Pancreas (tissue), 10 donors: ENCODE results near the gene CNPY4. TPM values are rescaled to one million over a fixed set of nuclear protein-coding genes. Genes with fewer than 3 reads are reported as not detected.

ENCODE experiments used
- ATAC-seq, 4 donors: fragments of 200-7000 bp; cut with Tn5 transposase; one replicate each; pipeline versions ENCODE4 v1.8.0 to v1.9.1; 2020; ENCODE audit warnings: mild to moderate bottlenecking in 4 of 4, moderate library complexity in 4 of 4
- DNase-seq, 6 donors: peaks; one replicate each; pipeline ENCODE4 v3.0.0-alpha.2; 2020
- FAIRE-seq: peaks from 2 replicates; lab custom pipeline; 2012; peaks lifted over from hg19 to GRCh38; lab: Jason Lieb, UNC
- H3K27ac ChIP-seq, 4 donors: fragments of 200-600 bp; sonication (generic); 1 replicate in 3 of 4; 2 replicates in 1 of 4; pipeline versions ENCODE4 v1.5.0 to v1.8.0; 2020
- H3K27me3 ChIP-seq, 4 donors: fragments of 200-600 bp; one replicate each; pipeline ENCODE4 v1.8.0; 2021
- H3K36me3 ChIP-seq, 3 donors: fragments of 200-600 bp; sonication (generic) in 1 of 3; one replicate each; pipeline versions ENCODE4 v1.5.0 to v1.8.0; 2020 to 2021
- H3K4me1 ChIP-seq, 3 donors: fragments of 200-600 bp; one replicate each; pipeline ENCODE4 v1.8.0; 2021
- H3K4me3 ChIP-seq, 4 donors: fragments of 200-600 bp; sonication (generic) in 2 of 4; one replicate each; pipeline versions ENCODE4 v1.5.0 to v1.8.0; 2020 to 2021
- H3K9me3 ChIP-seq, 4 donors: fragments of 200-600 bp; one replicate each; pipeline ENCODE4 v1.8.0; 2021
- WGBS, 2 donors: extraction: QIAGEN DNeasy Blood & Tissue Kit; methylation state at CpG; one replicate each; pipeline ENCODE4 v1.1.7; 2013; 5-methylcytosine and 5-hydroxymethylcytosine counted together
- intact Hi-C, 3 donors: fragments of 100-400 bp; cut with DNase I; formaldehyde crosslinking; loops; one replicate each; pipeline versions ENCODE4 v1.11.1 to v1.14.2; 2022
- polyA plus RNA-seq, 2 donors: library from polyadenylated mRNA; stranded (reverse); fragments of 200-250 nt; gene quantifications; one replicate each; pipeline ENCODE4 v1.2.3, GENCODE V29; 2013
- total RNA-seq, 6 donors: library from RNA; stranded (reverse); fragmentation: NEBNext Ultra II Directional in 4 of 6; extraction: Animal tissue kit (Norgen Biotek cat#: 25700) in 4 of 6; gene quantifications; one replicate each; pipeline versions ENCODE4 v1.2.1 to v1.2.4, GENCODE V29; 2021 to 2023
- TF ChIP-seq, protein P1 (sequence below), 4 donors: fragments of 200-600 bp; sonication (generic) in 3 of 4; IDR thresholded peaks; one replicate each; pipeline versions ENCODE4 v1.5.0 to v1.8.0; 2021; ENCODE audit warnings: antibody characterized with exemption in 4 of 4
- donor health status: healthy with polysubstance abuse.
- donor health status: DM: no; HTN: no; CAD: no; lungs with moderate emphysema.
- donor health status: DM: no; HTN: no; CAD: no.
- donor health status: control.
- donor health status: control.
- donor health status: Bipolar disorder and iron deficiency.
- donor health status: DM: yes; HTN: yes; CAD: no.
- donor health status: DM: no; HTN: no; CAD: no.
- donor health status: DM: no; HTN: no; CAD: no.
- donor health status: DM: yes; HTN: yes; CAD: no.

Gene CNPY4
- total and polyA plus RNA-seq, 8 donors, result 1.8 to 10.8 (median 3.8) TPM

DNA sequence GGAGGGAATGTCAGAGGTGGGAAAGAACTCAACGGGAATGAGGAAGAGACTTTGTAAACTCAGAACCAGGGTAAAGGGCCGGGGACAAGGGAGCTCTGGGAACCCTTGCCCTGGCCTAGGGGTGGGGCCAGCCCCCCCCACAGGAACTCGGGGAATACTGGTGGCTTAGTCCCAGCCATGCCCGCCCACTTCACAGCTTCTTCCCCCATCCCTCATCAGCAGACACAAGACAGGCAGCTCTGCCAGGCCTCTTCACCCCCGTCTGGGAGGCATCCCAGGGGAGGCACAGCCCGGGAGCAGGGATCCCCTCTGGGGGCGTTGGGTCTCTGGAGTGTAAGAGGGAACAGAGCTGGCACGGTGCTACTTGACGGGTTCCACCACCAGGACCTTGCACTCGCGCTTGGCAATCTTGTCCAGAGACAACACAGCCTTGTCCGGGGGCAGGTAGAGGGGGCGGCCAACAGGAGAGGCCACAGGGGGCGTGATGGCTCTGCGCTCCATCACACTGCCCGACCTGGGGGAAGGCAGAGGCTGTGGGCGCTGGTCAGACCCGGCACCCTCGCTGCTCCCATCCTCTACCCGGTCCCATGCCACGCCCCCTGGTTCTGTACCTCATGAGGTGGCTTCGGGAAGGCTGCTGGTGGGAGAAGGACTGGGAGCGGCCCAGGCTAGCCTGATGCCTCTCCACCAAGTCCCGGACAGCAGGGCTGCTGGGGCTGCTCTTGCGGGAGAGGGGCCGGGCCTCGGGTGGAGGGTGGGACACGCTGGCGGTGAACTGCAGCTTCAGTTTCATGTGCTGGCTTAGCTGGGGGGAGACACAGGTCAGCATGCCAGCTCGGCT, 35.4 kb downstream of the CNPY4 start:
- no peak overlapping the region for H3K4me3 ChIP-seq
- FAIRE-seq, result no peak
- peak in 1 of 6 donors; percentile 69 for DNase-seq
- peaks cover 0 to 6% (median 3%) of the 10 kb centered on the region in 3 donors for H3K4me1 ChIP-seq
- H3K36me3 ChIP-seq, result no peaks in the 10 kb centered on the region
- H3K9me3 ChIP-seq, result no peaks in the 10 kb centered on the region
- H3K27me3 ChIP-seq, result no peaks in the 10 kb centered on the region
- ATAC-seq, result no peak
- H3K27ac ChIP-seq, result no peak overlapping the region
- TF ChIP-seq, protein P1, sequence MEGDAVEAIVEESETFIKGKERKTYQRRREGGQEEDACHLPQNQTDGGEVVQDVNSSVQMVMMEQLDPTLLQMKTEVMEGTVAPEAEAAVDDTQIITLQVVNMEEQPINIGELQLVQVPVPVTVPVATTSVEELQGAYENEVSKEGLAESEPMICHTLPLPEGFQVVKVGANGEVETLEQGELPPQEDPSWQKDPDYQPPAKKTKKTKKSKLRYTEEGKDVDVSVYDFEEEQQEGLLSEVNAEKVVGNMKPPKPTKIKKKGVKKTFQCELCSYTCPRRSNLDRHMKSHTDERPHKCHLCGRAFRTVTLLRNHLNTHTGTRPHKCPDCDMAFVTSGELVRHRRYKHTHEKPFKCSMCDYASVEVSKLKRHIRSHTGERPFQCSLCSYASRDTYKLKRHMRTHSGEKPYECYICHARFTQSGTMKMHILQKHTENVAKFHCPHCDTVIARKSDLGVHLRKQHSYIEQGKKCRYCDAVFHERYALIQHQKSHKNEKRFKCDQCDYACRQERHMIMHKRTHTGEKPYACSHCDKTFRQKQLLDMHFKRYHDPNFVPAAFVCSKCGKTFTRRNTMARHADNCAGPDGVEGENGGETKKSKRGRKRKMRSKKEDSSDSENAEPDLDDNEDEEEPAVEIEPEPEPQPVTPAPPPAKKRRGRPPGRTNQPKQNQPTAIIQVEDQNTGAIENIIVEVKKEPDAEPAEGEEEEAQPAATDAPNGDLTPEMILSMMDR (IDR thresholded peaks at IDR 0.05), result no peak
- 76 to 78% methylated on average over 26 to 30 of the region's 30 CpGs for WGBS, 2 donors
- intact Hi-C loops, result no loop called here

DNA sequence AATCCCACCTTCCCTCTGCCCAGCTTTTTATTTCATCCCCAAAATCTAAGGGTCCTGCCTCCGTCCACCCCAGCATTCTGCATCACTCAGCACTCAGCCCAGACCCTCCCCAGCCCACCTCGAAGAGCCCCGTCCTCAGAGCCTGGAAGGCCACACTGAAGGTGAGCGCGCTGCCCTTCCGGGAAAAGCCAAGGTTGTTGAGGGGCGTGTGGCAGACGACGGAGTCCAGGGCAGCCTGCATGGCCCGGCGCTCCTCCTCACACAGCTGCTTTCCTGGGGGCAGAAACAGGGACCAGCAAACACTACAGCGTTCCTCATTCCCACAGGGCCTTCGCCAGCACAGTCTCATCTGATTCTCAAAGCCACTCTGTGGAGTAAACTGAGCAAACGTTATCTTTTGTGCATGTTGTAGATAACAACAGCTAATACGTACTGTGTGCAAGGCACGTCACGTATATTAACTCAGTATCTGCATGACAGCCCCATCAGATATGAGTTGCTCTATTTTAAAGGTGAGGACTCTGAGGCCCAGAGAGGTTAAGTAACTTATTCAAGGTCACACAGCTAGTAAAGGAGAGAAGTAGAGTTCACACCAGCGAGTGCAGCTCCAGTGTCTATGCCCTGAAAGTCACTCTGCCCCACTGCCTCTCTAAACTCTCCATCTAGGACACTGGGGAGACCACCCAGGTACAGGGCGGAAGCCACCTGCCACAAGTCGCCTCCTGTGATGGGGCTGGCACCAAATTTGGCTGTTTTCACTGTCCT, 36.3 kb downstream of the CNPY4 start:
- Histone ChIP-seq H3K36me3 (no peaks in the 10 kb centered on the region), H3K27ac (no peak overlapping the region), H3K4me3 (no peak overlapping the region), H3K27me3 (no peaks in the 10 kb centered on the region), H3K9me3 (no peaks in the 10 kb centered on the region), H3K4me1 (peaks cover 0 to 6% (median 0%) of the 10 kb centered on the region in 3 donors)
- TF ChIP-seq, protein P1 (IDR thresholded peaks at IDR 0.05), result no peak
- DNase-seq, result no peak
- intact Hi-C loops, result no loop called here
- no peak for FAIRE-seq
- 76 to 78% methylated on average over 20 of the region's 20 CpGs for WGBS, 2 donors
- ATAC-seq, result no peak

DNA sequence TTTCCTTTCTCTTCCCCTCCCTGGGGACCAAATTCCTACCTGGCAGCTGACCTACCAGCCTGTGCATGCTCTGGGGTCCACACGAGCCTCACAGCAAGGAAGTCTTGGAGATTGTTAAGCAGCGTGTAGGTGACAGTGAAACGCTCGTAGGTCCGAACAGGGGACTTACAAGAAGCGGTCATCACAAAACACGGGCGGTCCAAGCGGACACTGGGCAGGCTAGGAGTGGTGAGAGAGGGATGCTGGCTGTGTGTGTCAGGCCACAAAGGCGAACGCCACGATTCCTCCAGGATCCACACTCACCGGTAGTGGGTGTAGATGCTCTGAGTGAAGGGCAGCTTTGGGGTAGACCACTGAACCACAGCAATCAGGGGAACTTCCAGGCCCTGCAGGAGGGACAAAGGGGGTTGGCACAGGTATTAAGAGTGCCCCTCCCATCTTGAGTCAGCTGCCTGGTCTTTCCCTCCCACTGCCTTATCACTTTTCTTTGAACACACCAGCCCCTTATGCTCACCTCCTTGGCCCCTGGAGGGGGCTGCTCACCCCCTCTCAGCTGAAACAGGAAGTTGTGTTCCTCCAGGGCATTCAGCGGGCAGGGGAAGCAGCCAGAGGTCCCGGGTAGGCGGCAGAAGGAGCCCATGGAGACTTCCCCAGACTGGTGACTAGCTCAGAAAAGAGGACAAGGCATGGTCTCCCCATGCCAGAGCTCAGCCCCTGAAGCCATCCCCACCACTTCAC, 37.1 kb downstream of the CNPY4 start:
- Histone ChIP-seq H3K36me3 (no peaks in the 10 kb centered on the region), H3K4me1 (peaks cover 0 to 6% (median 0%) of the 10 kb centered on the region in 3 donors), H3K27me3 (no peaks in the 10 kb centered on the region), H3K4me3 (no peak overlapping the region), H3K9me3 (no peaks in the 10 kb centered on the region), H3K27ac (no peak overlapping the region)
- 87 to 92% methylated on average over 16 of the region's 16 CpGs for WGBS, 2 donors
- DNase-seq (no peak), FAIRE-seq (no peak), ATAC-seq (no peak)
- intact Hi-C loops, result no loop called here
- TF ChIP-seq, protein P1 (IDR thresholded peaks at IDR 0.05), result no peak

DNA sequence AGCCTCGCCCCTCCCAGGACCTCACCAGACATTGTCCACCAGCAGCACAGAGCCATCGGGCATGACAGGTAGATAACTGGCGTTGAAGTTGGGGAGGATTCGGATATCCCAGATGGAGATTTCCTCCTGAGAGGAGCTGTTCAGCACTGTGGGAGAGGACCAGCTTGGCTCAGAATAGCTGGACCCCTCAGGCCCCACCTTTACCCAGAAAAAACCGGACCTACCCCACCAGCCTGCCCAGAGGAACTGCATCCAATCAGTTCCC, 37.6 kb downstream of the CNPY4 start:
- 70 to 76% methylated on average over 5 of the region's 5 CpGs for WGBS, 2 donors
- ATAC-seq, result no peak
- Histone ChIP-seq H3K27ac (no peak overlapping the region), H3K27me3 (no peaks in the 10 kb centered on the region), H3K4me1 (peaks cover 0 to 6% (median 0%) of the 10 kb centered on the region in 3 donors), H3K4me3 (peak overlapping the region in 1 of 4 donors; percentile 77), H3K36me3 (no peaks in the 10 kb centered on the region), H3K9me3 (no peaks in the 10 kb centered on the region)
- intact Hi-C loops, result no loop called here
- TF ChIP-seq, protein P1 (IDR thresholded peaks at IDR 0.05), result no peak
- no peak for FAIRE-seq
- DNase-seq, result no peak
